Hematopoietic multipotent progenitor cell treated with erythropoietin and hydrocortisone succinate and interleukin-3 and kit ligand, for 15 days (in vitro differentiated cells): ENCODE measurements around the gene TGFBR3.

ENCODE experiments used
- DNase-seq: peaks from one replicate; pipeline ENCODE4 v3.0.0-alpha.2; 2015; ENCODE audit warnings: low spot score

TGFBR3 gene

DNA sequence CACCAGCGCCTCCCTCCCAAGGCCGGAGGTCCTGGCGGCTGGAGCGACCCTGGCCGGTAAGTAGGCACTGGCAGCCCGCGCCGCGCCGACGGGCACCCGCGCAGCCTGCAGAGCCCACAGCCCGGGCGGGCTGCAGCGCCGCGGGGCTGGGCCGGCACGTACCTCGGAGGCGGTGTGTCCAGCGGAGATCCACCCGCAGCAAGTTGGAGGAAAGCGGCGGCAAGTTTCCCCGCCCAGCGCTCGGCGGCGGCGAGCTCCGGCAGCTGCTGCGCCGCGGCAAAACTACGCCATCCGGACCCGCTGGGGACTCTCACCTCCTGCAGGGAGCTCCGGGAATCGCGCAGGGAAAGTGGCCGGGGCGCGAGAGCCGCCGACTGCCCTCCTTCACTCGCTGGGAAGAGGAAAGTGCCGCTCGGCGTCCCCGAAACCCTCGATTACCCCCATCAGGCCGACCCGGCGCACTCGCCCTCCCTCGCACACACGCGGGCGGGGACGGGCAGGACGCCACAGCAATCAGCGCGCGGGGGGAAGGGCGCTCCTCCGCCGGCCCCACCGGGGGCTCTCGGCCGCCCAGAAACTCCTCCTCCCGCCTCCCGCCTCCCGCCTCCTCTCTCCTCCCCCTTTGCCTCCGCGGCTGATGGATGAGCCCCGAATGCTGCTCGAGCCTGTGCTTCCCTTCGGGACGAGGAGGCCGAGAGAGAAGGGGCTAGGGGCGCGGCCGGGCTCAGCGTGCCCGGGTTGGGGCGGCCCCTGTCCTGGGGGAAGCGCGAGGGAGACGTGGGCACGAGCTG lies at the start of gene TGFBR3:
TGFBR3 (minus strand) TSS at position 436 of the 791 bp plus-strand sequence. CDS start 24,620 bp downstream, outside the sequence.
- DNase-seq, result no peak

DNA sequence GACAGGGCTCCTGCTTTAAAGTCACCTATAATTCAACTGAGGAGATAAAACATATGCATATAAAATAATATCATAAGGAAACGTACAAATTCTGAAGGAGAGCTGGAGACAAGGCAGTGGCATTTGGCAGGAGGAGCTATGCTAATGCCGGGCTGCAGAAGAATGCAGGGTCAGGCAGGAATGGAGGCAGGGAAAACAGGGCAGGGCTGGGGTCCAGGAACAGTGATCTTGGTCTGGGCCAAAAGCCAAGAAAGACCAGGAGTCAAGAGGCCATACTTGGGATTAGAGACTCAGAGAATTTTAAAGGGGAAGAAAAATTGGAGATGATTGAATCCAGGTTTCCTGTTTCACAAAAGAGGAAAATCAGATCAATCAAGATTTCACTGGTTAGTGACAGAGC lies 43.3 kb upstream of the TGFBR3 start:
- DNase-seq, result no peak

DNA sequence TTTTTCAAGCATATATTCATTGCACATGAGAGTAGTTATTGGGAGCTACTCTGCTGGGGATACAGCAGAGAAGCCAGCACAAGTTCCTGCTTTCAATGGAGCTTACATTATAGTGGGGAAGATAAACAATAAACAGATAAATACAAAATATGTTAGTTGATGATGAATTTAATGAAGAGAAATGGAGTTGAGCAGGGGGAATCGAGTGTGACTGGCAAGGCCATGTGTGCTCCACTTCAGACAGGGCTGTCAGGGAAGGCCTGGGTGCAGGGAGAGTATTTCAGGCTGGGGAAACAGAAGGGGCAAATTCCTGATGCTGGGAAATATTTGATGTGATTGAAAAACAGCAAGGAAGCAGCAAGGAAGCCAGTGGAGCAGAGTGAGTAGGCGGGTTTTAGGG lies 42.1 kb upstream of the TGFBR3 start:
- DNase-seq, result no peak

DNA sequence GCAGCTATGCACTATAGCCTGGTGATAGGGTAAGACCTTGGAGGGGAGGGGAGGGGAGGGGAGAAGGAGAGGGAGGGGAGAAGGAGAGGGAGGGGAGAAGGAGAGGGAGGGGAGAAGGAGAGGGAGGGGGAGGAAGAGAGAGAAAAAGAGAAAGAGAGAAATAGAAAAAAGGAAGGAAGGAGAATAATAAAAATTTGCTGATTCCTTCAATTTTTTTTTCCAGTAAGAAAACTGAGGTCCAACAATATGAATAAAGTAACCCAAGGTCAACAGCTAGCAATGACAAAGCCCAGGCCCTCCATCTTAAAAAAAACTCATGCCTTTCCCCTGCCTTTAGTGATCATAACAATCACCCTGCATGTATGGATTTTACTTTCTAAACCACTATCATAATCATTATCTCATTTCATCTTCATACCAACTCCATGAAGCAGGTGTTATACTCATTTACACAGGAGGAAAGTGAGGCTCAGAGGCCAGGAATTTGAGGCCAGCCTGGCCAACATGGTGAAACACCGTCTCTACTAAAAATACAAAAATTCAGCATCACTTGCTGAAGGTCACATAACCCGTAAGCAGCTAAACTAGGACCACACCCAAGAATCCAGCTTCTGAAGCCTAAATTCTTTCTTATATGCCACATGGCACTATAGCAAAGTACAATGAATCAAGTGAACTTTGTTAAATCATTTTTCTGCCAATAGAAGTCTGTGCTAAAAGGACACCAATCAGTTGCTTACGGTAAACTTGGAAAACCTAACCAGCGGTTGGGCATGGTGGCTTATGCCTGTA lies 39.9 kb upstream of the TGFBR3 start:
- DNase-seq, result no peak

- no peak for DNase-seq
These were observed 38.2 kb upstream of the TGFBR3 start for GRCh38 chr1:91924146-91924545.

- DNase-seq, result no peak
These were observed 34.0 kb upstream of the TGFBR3 start for GRCh38 chr1:91919962-91920361.

GRCh38 chr1:91916811-91917460 lies 31.0 kb upstream of the TGFBR3 start:
- no peak for DNase-seq

DNA sequence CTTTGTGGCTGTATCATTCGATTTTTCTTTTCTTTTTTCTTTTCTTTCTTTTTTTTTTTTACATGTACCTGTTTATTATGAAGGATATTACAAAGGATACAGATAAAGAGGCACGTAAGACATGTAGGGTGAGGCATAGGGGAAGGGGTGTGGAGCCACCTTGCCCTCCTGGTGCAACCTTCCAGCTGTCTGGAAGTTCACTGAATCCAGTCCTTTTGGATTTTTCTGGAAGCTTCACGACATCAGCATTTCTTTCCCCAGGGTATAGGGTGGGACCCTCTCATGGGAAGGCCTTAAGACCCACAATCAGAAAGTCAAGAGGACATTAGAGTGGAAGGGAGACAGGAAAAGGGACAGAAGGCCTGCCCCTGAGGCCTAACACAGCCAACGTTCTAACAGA lies 30.1 kb upstream of the TGFBR3 start:
- no peak for DNase-seq

- DNase-seq, result no peak
These were observed 27.1 kb upstream of the TGFBR3 start for GRCh38 chr1:91913018-91913417.

DNA sequence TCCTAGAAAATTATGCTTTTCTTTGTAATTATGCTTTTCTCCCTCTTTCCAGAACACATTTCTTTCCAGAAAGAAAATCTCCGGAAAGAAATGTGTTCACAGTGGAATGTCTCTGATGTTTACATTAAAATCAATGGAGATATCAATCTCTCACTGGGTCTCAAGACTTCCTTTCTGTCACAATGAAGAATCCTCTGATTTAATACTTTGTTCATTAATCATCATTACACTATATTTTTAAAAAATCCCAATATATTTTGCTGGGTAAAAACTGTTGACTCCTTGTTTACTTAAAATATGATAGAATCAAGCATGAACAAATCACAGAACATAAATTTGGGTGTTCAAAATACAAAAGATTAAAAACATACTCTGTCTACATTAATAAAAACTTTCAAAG lies 26.3 kb upstream of the TGFBR3 start:
- no peak for DNase-seq

DNA sequence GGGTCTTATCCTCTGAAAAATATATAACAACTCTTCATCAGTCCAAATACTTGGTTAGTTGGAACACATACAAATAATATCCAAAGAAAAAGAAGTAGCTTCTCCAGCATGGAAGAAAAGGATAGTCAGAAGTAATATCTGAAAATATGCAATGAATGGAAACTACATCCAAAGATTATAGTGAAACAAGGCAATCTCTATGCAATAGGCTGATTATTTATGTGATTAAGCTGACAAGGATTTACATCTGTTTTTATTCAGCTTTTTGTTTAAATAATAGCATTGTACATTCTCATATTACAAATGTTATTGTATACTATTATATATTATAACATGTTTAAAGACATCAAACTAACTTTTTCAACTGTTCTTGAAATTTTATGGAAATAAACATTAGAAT lies 15.3 kb upstream of the TGFBR3 start:
- no peak for DNase-seq

DNA sequence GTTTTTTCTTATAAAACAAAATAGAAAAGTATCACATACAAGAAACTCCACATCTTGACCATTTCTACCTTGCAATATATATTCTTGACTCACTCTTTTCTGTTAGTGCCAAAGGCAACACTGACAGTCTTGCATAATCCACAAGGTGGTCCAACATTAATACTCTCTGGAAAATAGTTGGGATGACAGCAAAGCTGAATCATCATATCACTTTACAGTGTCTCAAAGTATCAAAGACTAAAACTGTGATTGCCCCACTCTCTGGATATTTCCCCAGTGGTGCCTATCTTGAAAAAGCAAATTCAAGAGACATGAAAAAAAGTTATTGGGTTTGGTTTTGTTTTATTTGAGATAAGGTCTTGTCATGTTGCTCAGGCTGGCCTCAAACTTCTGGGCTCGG lies 14.6 kb upstream of the TGFBR3 start:
- DNase-seq, result no peak

GRCh38 chr1:91897016-91897415 lies 11.1 kb upstream of the TGFBR3 start:
- no peak for DNase-seq

DNA sequence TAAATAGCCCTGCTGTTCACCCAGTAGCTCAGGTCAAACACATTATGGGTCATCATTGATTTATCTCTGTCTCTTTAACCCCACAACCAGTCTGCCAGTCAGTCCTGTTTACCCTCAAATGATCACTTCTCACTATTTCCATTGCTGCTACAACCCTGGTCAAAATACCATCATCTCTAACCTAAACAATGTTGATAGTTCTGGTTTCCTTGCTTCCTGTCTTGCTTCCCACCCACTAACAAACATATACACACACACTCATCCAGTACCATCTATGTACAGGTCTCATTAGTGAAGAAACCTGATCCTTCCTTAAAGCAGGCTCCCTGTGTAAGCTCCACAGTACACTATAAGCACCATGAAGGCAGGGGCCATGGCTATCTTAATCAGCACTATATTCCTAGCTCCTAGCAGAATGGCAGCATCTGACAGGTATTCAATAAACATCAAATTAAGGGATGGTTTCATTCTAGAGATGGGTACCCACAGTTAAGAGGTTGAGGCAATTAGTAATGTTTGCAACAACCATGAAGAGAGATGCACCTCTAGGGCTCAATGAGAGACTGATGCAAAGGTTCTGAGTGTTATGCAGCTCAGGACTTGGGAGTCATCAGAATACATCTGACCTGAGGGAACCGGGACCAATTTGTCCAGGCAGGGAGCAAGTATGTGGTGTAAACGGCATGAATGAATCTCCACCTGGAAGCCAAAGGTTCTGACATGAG lies 10.0 kb upstream of the TGFBR3 start:
- DNase-seq, result no peak

DNA sequence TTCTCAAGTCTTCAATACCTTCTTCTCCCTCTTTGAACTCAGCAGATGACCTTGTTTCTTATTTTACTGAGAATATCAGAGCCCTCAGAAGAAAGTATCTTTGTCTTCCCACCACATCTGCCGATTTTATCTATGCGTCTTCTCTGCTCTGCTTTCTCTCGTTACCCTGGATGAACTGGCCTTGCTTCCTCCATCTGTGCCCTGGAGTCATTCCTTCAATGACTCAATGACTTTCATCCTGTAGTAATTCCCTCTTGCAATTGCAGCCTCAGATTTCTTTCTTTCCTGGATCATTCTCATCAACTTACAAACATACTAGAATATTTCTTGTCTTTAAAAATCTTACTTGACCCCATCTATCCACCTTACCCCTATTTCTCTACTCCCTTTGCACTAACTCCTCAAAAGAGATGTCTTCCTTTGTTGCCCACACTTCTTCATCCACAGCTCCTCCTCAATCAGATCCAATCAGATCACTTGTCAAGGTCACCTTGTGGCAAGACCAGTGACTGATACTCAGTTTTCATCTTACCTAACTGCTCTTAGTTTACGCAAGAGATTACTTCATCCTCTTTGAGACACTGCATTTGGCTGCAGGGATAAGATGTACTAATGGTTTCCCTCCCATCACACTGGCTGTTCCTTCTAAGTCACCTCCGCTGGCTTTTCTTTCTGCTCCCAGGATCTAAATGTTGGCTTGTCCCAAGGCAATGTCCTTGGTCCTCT lies 8.2 kb upstream of the TGFBR3 start:
- DNase-seq, result no peak

GRCh38 chr1:91891969-91892368 lies 6.0 kb upstream of the TGFBR3 start:
- DNase-seq, result no peak

DNA sequence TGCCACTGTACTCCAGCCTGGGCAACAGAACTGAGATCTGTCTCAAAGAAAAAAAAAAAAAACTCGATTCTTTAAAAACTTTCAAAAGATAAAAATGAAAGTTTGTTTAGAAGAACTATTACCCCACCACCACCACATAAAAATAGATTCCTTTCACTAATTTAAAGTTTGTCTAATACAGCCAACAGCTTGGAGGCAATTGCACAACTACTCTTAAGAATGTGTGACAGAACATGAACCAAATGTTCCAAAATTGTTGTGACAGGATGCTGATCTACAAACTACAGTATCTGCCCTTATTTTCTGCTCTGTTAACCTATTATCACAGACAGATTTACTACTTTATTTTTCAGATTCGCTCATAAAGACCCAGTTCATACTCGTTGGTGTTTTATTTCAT lies 5.5 kb upstream of the TGFBR3 start:
- DNase-seq, result no peak

DNA sequence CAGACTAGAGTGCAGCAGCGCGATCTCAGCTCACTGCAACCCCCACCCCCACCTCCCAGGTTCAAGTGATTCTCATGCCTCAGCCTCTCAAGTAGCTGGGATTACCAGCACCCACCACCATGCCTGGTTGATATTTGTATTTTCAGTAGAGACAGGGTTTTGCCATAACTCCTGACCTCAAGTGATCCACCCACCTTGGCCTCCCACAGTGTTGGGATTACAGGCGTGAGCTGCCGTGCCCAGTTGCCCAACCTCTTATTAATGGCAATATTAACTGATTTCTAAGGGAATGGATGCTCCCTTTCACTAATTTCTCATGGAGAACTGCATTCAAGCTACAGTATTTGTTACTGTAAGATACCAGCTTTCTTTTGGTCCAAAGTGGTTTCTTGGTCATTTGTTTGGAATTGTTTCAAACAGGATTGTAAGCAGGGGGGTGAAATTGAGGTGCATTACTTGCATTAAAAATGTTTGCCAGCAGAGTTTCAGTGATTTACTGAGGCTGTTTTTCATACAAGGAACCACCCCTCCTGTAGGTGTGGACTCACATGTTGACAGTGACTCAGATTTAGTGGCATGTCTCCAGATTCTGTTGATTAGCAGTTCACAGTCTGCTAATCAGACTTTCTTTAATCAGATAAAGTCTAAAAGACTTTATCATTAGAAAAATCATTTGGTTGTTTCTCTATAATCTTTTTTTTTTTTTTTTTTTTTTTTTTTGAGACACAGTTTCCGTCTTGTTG lies 3.9 kb upstream of the TGFBR3 start:
- no peak for DNase-seq

GRCh38 chr1:91885213-91885715 lies 687 bp downstream of the TGFBR3 start:
- no peak for DNase-seq

- no peak for DNase-seq
These were observed 1.3 kb downstream of the TGFBR3 start for GRCh38 chr1:91884459-91885212.
